Neural cell (in vitro differentiated cells): ENCODE data around the gene COL27A1. TPM values are rescaled to one million over a fixed set of nuclear protein-coding genes. Genes with fewer than 3 reads are reported as not detected.

Experiments used
- H2AFZ ChIP-seq: fragments of 200-600, 300-800 bp; sonication (generic), shearing (Covaris generic); 2 replicates; pipeline ENCODE4 v1.6.0; 2014; ENCODE audit warnings: low read depth, mild to moderate bottlenecking, antibody characterized with exemption, low read length, moderate library complexity
- H3F3A ChIP-seq: fragments of 200-600 bp; shearing (Covaris generic); 2 replicates; pipeline ENCODE4 v1.6.1; 2016; ENCODE audit warnings: mild to moderate bottlenecking, moderate library complexity, mixed read lengths, antibody characterized with exemption, low read length; ENCODE audit not compliant: insufficient read depth, poor library complexity, severe bottlenecking
- H3K27ac ChIP-seq: fragments of 200-600, 300-800 bp; sonication (generic), shearing (Covaris generic); 2 replicates; pipeline ENCODE4 v1.5.1; 2014; ENCODE audit warnings: mild to moderate bottlenecking, low read length, moderate library complexity
- H3K27me3 ChIP-seq: fragments of 300-800, 200-600 bp; sonication (generic), shearing (Covaris generic); 2 replicates; pipeline ENCODE4 v1.6.0; 2014; ENCODE audit warnings: mild to moderate bottlenecking, low read depth, low read length, moderate library complexity; ENCODE audit not compliant: insufficient read depth
- H3K36me3 ChIP-seq: fragments of 300-800, 200-600 bp; sonication (generic), shearing (Covaris generic); 2 replicates; pipeline ENCODE4 v1.5.1; 2014; ENCODE audit warnings: mild to moderate bottlenecking, antibody characterized with exemption, low read length, moderate library complexity; ENCODE audit not compliant: insufficient read depth
- H3K4me2 ChIP-seq: fragments of 300-800, 200-600 bp; sonication (generic), shearing (Covaris generic); 2 replicates; pipeline ENCODE4 v1.6.0; 2014; ENCODE audit warnings: mild to moderate bottlenecking, low read length
- H3K4me3 ChIP-seq: fragments of 300-800, 200-600 bp; sonication (generic), shearing (Covaris generic); 2 replicates; pipeline ENCODE4 v1.5.1; 2014; ENCODE audit warnings: mild to moderate bottlenecking, low read length, moderate library complexity
- H3K79me2 ChIP-seq: fragments of 200-600 bp; shearing (Covaris generic); replicated peaks from 2 replicates; pipeline ENCODE4 v1.6.0; 2014; ENCODE audit warnings: mild to moderate bottlenecking, low read length, moderate library complexity; ENCODE audit not compliant: insufficient read depth
- H3K9ac ChIP-seq: fragments of 300-800, 200-600 bp; sonication (generic), shearing (Covaris generic); 2 replicates; pipeline ENCODE4 v1.6.1; 2016; ENCODE audit warnings: mild to moderate bottlenecking, low read length, mixed read lengths
- H3K9me2 ChIP-seq: fragments of 200-600 bp; shearing (Covaris generic); 2 replicates; pipeline ENCODE4 v1.6.1; 2016; ENCODE audit warnings: mild to moderate bottlenecking, low read length, mixed read lengths; ENCODE audit not compliant: insufficient read depth
- H3K9me3 ChIP-seq: fragments of 200-600, 300-800 bp; sonication (generic), shearing (Covaris generic); 2 replicates; pipeline ENCODE4 v1.6.1; 2016; ENCODE audit warnings: mild to moderate bottlenecking, mixed run types, low read length, moderate library complexity, mixed read lengths
- H4K20me1 ChIP-seq: fragments of 200-600 bp; shearing (Covaris generic); 2 replicates; pipeline ENCODE4 v1.6.1; 2016; ENCODE audit warnings: mild to moderate bottlenecking, mixed run types; ENCODE audit not compliant: insufficient read depth
- EP300 ChIP-seq: fragments of 450-650 bp; conservative IDR thresholded peaks from 2 replicates; pipeline ENCODE4 v1.6.1; 2014; ENCODE audit warnings: antibody characterized with exemption, mild to moderate bottlenecking, moderate library complexity; ENCODE audit not compliant: poor library complexity, severe bottlenecking
- EZH2 ChIP-seq: fragments of 200-600, 300-800 bp; shearing (Covaris generic), sonication (generic); IDR thresholded peaks from 2 replicates; pipeline ENCODE4 v1.6.1; 2014; ENCODE audit warnings: antibody characterized with exemption, low read length, borderline replicate concordance, mild to moderate bottlenecking; ENCODE audit not compliant: insufficient read depth, poor library complexity, severe bottlenecking
- MXI1 ChIP-seq: fragments of 450-650 bp; conservative IDR thresholded peaks from 2 replicates; pipeline ENCODE4 v1.6.1; 2014; ENCODE audit warnings: antibody characterized with exemption, mild to moderate bottlenecking; ENCODE audit not compliant: poor library complexity, severe bottlenecking
- POLR2AphosphoS5 ChIP-seq: IDR thresholded peaks from 2 replicates; pipeline ENCODE4 v1.6.1; 2012
- SMC3 ChIP-seq: fragments of 450-650 bp; conservative IDR thresholded peaks from 2 replicates; pipeline ENCODE4 v1.6.1; 2014; ENCODE audit warnings: antibody characterized with exemption, mild to moderate bottlenecking, moderate library complexity; ENCODE audit not compliant: poor library complexity
- TAF1 ChIP-seq: IDR thresholded peaks from 2 replicates; pipeline ENCODE4 v1.6.1; 2012; ENCODE audit warnings: low read depth
- polyA plus RNA-seq: library from polyadenylated mRNA; depleted of rRNA; stranded (reverse); fragments of >200 nt; gene quantifications from 2 replicates; pipeline ENCODE4 v1.2.3, GENCODE V29; 2014
- TF ChIP-seq, protein P1 (sequence below): fragments of 450-650 bp; IDR thresholded peaks from 2 replicates; pipeline ENCODE4 v1.5.1; 2014; ENCODE audit warnings: antibody characterized with exemption, mild to moderate bottlenecking, moderate library complexity; ENCODE audit not compliant: poor library complexity, severe bottlenecking
- TF ChIP-seq, protein P2 (sequence below): IDR thresholded peaks from 2 replicates; pipeline ENCODE4 v1.6.1; 2012; ENCODE audit warnings: borderline replicate concordance

COL27A1 gene
- polyA plus RNA-seq, 1 donor from 2014 or later, result 0.25 TPM

DNA sequence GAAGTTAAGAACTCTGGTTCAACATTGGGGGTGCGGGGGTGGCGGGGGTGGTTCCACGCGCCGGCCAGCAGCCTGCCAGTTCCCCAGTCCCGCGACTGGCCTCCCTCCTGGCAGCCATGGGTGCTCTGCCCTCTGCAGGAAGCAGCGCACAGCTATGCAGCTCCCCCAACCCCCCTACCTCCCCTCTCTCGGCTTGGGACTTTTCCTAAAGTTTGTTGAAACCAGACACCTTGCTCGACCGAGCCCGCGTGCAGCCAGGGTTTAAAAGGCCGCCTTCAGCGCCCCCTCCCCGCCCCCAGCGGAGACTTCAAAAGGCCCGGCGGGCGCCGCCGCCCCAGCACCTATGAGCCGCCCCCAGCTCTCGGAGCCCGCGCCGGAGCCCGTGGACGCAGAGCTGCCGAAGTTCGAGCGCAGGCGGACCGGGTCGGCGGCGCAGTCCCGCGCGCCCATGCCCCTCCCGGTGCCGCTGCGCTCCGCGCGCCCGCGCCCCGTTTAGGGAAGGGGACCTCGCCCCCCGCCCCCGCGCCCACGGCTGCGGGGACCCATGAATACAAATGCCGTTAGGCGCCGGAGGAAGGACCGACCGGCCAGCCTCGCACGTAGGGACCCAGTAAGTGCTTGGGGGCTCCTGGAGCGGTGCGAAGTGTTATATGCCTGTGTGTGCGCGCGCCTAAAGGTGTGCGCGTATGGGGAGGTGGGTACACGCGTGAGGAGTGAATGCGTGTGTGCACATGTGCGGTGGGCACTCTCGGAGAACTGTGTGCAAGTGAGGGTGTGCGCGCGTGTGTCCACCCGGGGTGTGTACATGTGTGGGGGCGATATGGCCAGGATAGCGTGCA is 1.4 kb upstream of the COL27A1 start:
- H3K79me2 ChIP-seq, result no peaks in the 10 kb centered on the region
- no peaks in the 10 kb centered on the region for H3K9me3 ChIP-seq
- H3K9ac ChIP-seq, result no peak overlapping the region
- no peaks in the 10 kb centered on the region for H4K20me1 ChIP-seq
- no peak overlapping the region for H2AFZ ChIP-seq
- peaks cover 45% of the 10 kb centered on the region for H3K27me3 ChIP-seq
- peak overlapping the region; percentile 70 for H3K4me3 ChIP-seq
- no peaks in the 10 kb centered on the region for H3F3A ChIP-seq
- TF ChIP-seq MXI1 (peak; percentile 78), POLR2AphosphoS5 (no peak), TAF1 (no peak)
- TF ChIP-seq, protein P1, sequence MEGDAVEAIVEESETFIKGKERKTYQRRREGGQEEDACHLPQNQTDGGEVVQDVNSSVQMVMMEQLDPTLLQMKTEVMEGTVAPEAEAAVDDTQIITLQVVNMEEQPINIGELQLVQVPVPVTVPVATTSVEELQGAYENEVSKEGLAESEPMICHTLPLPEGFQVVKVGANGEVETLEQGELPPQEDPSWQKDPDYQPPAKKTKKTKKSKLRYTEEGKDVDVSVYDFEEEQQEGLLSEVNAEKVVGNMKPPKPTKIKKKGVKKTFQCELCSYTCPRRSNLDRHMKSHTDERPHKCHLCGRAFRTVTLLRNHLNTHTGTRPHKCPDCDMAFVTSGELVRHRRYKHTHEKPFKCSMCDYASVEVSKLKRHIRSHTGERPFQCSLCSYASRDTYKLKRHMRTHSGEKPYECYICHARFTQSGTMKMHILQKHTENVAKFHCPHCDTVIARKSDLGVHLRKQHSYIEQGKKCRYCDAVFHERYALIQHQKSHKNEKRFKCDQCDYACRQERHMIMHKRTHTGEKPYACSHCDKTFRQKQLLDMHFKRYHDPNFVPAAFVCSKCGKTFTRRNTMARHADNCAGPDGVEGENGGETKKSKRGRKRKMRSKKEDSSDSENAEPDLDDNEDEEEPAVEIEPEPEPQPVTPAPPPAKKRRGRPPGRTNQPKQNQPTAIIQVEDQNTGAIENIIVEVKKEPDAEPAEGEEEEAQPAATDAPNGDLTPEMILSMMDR, result peak; percentile 37
- no peak overlapping the region for H3K27ac ChIP-seq
- no peaks in the 10 kb centered on the region for H3K36me3 ChIP-seq
- no peaks in the 10 kb centered on the region for H3K9me2 ChIP-seq
- H3K4me2 ChIP-seq, result peak overlapping the region; percentile 76

DNA sequence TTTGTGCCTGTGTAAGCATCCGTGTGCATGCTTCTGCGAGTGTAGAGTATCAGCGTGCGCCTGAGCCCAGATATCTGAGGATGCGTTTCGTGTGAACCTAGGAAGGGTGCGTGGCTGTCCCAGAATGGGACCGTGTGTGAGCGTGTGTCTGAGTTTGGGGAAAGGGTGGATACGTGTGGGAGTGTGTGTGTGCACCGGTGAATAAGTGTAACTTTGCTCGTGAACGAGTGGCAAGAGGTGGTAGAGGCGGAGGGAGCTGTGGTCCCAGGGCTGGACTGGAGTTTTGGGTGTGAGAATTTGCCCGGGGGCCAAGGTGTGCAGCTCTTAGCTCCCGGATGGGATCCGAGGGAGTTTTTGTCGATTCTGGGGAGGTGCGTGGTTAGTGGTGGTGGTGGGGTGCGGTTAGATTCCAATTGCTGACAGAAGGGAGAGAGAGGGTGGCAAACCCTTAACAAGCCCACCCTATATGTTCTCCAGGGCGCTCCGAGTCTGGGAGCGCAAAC is 686 bp upstream of the COL27A1 start:
- H2AFZ ChIP-seq, result no peak overlapping the region
- no peaks in the 10 kb centered on the region for H4K20me1 ChIP-seq
- peak overlapping the region; percentile 70 for H3K4me3 ChIP-seq
- TF ChIP-seq SMC3 (no peak), TAF1 (no peak), EP300 (no peak), MXI1 (peak; percentile 2), EZH2 (no peak)
- TF ChIP-seq, protein P2, sequence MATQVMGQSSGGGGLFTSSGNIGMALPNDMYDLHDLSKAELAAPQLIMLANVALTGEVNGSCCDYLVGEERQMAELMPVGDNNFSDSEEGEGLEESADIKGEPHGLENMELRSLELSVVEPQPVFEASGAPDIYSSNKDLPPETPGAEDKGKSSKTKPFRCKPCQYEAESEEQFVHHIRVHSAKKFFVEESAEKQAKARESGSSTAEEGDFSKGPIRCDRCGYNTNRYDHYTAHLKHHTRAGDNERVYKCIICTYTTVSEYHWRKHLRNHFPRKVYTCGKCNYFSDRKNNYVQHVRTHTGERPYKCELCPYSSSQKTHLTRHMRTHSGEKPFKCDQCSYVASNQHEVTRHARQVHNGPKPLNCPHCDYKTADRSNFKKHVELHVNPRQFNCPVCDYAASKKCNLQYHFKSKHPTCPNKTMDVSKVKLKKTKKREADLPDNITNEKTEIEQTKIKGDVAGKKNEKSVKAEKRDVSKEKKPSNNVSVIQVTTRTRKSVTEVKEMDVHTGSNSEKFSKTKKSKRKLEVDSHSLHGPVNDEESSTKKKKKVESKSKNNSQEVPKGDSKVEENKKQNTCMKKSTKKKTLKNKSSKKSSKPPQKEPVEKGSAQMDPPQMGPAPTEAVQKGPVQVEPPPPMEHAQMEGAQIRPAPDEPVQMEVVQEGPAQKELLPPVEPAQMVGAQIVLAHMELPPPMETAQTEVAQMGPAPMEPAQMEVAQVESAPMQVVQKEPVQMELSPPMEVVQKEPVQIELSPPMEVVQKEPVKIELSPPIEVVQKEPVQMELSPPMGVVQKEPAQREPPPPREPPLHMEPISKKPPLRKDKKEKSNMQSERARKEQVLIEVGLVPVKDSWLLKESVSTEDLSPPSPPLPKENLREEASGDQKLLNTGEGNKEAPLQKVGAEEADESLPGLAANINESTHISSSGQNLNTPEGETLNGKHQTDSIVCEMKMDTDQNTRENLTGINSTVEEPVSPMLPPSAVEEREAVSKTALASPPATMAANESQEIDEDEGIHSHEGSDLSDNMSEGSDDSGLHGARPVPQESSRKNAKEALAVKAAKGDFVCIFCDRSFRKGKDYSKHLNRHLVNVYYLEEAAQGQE, result no peak
- no peaks in the 10 kb centered on the region for H3K9me3 ChIP-seq
- H3K27ac ChIP-seq, result no peak overlapping the region
- no peaks in the 10 kb centered on the region for H3K9me2 ChIP-seq
- H3K36me3 ChIP-seq, result no peaks in the 10 kb centered on the region
- no peaks in the 10 kb centered on the region for H3F3A ChIP-seq
- peaks cover 45% of the 10 kb centered on the region for H3K27me3 ChIP-seq
- no peak overlapping the region for H3K9ac ChIP-seq
- peak overlapping the region; percentile 76 for H3K4me2 ChIP-seq
- H3K79me2 ChIP-seq, result no peaks in the 10 kb centered on the region
